ENCODE measurements around the gene DIAPH3.

DNA sequence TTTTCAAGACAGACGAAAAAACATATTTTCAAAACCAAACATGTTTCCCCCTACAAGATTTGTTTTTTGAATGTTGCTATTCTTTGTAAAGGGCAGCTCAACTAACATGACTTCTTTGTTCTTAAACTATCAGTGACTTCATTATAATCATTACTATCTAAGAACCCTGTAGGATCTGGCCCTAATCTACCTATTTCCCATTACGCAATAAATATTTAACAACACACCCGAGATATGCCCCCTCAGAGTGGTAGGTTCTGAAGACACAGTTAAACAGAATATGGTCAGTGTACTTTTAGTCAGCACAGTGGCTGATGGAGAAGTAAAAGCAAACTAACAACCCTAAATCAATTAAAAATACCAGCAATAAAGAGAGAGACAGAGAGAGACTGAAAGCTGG lies 186.9 kb downstream of the DIAPH3 start:
- no peak for TF ChIP-seq POLR2A (IDR thresholded peaks at IDR 0.05)
- TF ChIP-seq, protein P1, sequence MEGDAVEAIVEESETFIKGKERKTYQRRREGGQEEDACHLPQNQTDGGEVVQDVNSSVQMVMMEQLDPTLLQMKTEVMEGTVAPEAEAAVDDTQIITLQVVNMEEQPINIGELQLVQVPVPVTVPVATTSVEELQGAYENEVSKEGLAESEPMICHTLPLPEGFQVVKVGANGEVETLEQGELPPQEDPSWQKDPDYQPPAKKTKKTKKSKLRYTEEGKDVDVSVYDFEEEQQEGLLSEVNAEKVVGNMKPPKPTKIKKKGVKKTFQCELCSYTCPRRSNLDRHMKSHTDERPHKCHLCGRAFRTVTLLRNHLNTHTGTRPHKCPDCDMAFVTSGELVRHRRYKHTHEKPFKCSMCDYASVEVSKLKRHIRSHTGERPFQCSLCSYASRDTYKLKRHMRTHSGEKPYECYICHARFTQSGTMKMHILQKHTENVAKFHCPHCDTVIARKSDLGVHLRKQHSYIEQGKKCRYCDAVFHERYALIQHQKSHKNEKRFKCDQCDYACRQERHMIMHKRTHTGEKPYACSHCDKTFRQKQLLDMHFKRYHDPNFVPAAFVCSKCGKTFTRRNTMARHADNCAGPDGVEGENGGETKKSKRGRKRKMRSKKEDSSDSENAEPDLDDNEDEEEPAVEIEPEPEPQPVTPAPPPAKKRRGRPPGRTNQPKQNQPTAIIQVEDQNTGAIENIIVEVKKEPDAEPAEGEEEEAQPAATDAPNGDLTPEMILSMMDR (IDR thresholded peaks at IDR 0.05) = no peak
